ENCODE data around the gene SKI. TPM values are rescaled to one million over a fixed set of nuclear protein-coding genes. Genes with fewer than 3 reads are reported as not detected.

The SKI gene
- total RNA-seq, 2 donors from 2014 or later = 46.2 to 114 TPM

DNA sequence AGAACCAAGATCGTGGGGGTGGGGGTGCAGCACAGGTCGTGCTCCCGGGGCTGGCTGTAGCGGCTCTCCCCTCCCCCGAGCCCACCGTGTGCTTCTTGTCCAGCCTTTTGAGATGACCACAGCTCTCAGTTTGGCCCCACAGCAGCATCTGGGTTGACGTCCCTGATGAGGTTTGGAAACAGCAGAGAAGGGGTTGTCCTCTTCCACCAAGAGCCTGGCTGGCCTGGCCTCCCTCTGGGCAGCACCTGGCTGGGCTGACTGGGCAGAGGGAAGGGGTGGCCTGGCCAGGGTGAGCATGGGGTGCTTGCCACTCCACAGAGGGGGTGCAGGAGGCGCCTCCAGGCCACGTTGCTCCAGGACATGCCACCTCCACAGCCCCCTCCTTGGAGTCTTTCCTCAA lies 61.5 kb downstream of the SKI start:
- H3K27ac ChIP-seq = peak overlapping the region in 1 of 2 donors; percentile 66
- 47% methylated on average over 9 of the region's 9 CpGs for WGBS
- peaks cover 37% of the 10 kb centered on the region for H3K4me1 ChIP-seq (replicated peaks)

DNA sequence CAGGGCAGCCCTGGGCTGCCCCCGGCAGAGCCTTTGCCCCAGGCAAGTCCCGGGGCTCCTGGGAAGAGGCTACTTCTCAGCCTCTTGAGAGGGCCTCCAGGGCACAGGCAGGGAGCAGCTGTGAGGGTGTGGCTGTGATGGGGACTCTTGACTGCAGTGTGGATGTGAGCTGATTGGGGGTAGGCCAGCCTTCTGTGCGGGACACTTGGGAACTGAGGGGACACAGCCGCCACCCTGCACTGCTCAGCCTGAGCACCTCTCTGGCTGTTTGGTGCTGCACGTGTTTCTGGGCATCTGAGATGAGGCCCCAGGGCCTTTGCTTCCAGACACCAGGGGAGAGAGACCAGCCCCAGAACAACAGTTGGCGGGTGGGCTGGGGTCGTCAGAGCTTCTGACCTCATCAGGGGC lies 62.1 kb downstream of the SKI start:
- Histone ChIP-seq H3K27ac (peak overlapping the region; percentile 31 to 66), H3K36me3 (no peaks in the 10 kb centered on the region), H3K4me3 (no peak overlapping the region), H3K27me3 (replicated peaks; ENCODE audit: insufficient read depth) (no peaks in the 10 kb centered on the region), H3K9me3 (no peaks in the 10 kb centered on the region), H3K4me1 (replicated peaks) (peaks cover 37% of the 10 kb centered on the region)
- 42% methylated on average over 7 of the region's 7 CpGs for WGBS
- intact Hi-C loops (cut with DNase I) = no loop called here
- no peak for TF ChIP-seq POLR2A (IDR thresholded peaks at IDR 0.05)
- TF ChIP-seq, protein P1, sequence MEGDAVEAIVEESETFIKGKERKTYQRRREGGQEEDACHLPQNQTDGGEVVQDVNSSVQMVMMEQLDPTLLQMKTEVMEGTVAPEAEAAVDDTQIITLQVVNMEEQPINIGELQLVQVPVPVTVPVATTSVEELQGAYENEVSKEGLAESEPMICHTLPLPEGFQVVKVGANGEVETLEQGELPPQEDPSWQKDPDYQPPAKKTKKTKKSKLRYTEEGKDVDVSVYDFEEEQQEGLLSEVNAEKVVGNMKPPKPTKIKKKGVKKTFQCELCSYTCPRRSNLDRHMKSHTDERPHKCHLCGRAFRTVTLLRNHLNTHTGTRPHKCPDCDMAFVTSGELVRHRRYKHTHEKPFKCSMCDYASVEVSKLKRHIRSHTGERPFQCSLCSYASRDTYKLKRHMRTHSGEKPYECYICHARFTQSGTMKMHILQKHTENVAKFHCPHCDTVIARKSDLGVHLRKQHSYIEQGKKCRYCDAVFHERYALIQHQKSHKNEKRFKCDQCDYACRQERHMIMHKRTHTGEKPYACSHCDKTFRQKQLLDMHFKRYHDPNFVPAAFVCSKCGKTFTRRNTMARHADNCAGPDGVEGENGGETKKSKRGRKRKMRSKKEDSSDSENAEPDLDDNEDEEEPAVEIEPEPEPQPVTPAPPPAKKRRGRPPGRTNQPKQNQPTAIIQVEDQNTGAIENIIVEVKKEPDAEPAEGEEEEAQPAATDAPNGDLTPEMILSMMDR (IDR thresholded peaks at IDR 0.05) = no peak
- TF ChIP-seq POLR2AphosphoS5 (IDR thresholded peaks at IDR 0.05) = no peak
- DNase-seq (ENCODE audit: low spot score) = no peak

More for the DNA sequence above, 61.5 kb downstream of the SKI start:
- DNase-seq (ENCODE audit: low spot score) = no peak
- no peaks in the 10 kb centered on the region for H3K36me3 ChIP-seq
- H3K27me3 ChIP-seq (replicated peaks; ENCODE audit: insufficient read depth) = no peaks in the 10 kb centered on the region
- no peaks in the 10 kb centered on the region for H3K9me3 ChIP-seq
- TF ChIP-seq, protein P1 (IDR thresholded peaks at IDR 0.05) = no peak
- TF ChIP-seq POLR2A (IDR thresholded peaks at IDR 0.05) (no peak), POLR2AphosphoS5 (IDR thresholded peaks at IDR 0.05) (no peak)
- H3K4me3 ChIP-seq = no peak overlapping the region
- intact Hi-C loops (cut with DNase I) = no loop called here

DNA sequence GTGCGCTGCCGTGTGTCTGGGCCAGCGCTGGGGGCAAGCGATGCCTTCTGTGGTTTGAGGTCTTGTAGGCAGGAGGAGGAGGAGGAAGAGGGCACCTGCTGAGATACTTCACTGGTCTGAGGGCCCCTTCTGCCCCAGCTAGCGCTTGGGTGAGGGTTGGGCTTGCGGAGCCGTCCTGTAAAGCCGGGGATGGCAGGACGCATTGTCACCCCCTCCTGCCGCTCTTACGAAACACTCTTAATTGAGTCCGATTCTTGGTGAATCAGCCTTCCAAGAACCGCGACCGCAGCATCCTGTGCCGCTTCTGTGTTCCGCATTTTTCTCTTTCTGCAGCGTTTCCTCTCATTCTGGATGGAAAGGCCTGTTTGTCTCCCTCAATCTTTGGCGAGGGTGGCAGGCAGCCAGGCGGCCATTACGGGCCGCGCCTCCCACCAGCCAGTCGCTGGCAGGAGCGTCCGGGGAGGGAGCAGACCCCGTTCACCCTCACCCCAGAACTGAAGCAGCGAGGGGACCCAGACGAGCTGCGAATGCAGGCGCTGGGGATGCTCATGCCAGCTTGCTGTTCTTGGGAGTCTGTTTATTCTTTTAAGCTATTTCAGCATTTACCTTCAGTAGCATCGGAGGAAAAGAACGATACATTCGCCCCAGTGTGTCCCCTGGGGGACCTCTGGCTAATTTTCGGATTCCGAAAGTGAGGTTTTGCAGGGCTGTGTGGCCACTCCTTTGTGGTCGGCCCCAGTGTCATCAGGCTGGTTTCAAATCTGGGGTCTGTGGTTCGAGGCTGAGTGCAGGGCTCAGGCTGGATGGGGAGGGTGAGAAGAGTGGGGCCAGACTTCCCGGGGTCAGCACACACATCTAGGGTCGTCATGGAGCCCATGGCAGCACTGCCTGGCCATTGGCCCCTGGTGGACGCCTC lies 62.7 kb downstream of the SKI start:
- whole genome bisulfite sequencing = 11% methylated on average over 41 of the region's 41 CpGs
- H3K4me1 ChIP-seq (replicated peaks) = peaks cover 37% of the 10 kb centered on the region

DNA sequence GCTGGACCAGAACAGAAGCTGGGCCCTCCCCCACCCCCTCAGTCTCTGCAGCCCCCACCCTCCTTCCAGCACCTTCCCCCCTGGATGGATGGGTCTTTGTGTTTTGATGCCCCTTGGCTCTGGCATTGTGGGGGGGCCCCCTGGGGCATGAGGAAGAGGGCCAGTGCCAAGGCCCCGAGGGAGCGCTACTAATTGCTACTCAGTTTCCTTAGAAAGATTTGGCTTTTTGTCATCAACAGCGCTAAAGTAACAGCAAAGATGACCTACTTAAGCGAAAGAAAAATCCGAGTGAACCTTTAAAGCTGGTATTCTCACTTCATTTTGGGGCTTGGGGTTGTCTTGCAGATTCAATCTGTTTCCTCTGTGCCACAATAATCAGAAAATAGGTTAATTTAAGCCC lies 63.5 kb downstream of the SKI start:
- TF ChIP-seq, protein P1 (IDR thresholded peaks at IDR 0.05) = no peak
- TF ChIP-seq POLR2A (IDR thresholded peaks at IDR 0.05) = no peak
- Histone ChIP-seq H3K9me3 (no peaks in the 10 kb centered on the region), H3K27ac (peak overlapping the region; percentile 31 to 66), H3K4me3 (no peak overlapping the region), H3K27me3 (replicated peaks; ENCODE audit: insufficient read depth) (no peaks in the 10 kb centered on the region), H3K4me1 (replicated peaks) (peaks cover 37% of the 10 kb centered on the region), H3K36me3 (no peaks in the 10 kb centered on the region)
- intact Hi-C loops (cut with DNase I) = no loop called here
- DNase-seq (ENCODE audit: low spot score) = no peak
- 42% methylated on average over 5 of the region's 5 CpGs for WGBS

More for the DNA sequence above, 62.7 kb downstream of the SKI start:
- Histone ChIP-seq H3K9me3 (no peaks in the 10 kb centered on the region), H3K27me3 (replicated peaks; ENCODE audit: insufficient read depth) (no peaks in the 10 kb centered on the region), H3K27ac (peak overlapping the region; percentile 31 to 66), H3K36me3 (no peaks in the 10 kb centered on the region), H3K4me3 (peak overlapping the region in 1 of 2 donors; percentile 10)
- TF ChIP-seq, protein P1 (IDR thresholded peaks at IDR 0.05) = no peak
- TF ChIP-seq POLR2AphosphoS5 (IDR thresholded peaks at IDR 0.05) = peak; percentile 88
- intact Hi-C loops (cut with DNase I) = no loop called here
- DNase-seq (ENCODE audit: low spot score) = peak; percentile 77

Data from prostate gland (tissue), 2 donors.